ENCODE results near the gene NUP37. TPM values are rescaled to one million over a fixed set of nuclear protein-coding genes. Genes with fewer than 3 reads are reported as not detected.

The NUP37 gene
- total RNA-seq, 1 experiment from 2014 or later, result 84.3 TPM

GRCh38 chr12:102053062-102053349 is 66.9 kb downstream of the NUP37 start:
- H3K4me3 ChIP-seq (ENCODE audit: low read length), result no peak overlapping the region
- H4K20me1 ChIP-seq (ENCODE audit: low read length), result no peaks in the 10 kb centered on the region
- ChIA-PET POLR2A (ENCODE audit: unreplicated experiment) (no interaction called here), CTCF (no interaction called here)
- H3K4me1 ChIP-seq (ENCODE audit: insufficient read depth, low read length), result no peaks in the 10 kb centered on the region
- intact Hi-C loops (cut with micrococcal nuclease), result no loop called here
- H3K4me2 ChIP-seq (ENCODE audit: low read length), result no peak overlapping the region
- no peak for TF ChIP-seq EZH2 (IDR thresholded peaks at IDR 0.05; ENCODE audit: low read length, unreplicated experiment)
- TF ChIP-seq EZH2phosphoT487 (IDR thresholded peaks at IDR 0.05; ENCODE audit: borderline replicate concordance, low read length), result no peak
- TF ChIP-seq, protein P1, sequence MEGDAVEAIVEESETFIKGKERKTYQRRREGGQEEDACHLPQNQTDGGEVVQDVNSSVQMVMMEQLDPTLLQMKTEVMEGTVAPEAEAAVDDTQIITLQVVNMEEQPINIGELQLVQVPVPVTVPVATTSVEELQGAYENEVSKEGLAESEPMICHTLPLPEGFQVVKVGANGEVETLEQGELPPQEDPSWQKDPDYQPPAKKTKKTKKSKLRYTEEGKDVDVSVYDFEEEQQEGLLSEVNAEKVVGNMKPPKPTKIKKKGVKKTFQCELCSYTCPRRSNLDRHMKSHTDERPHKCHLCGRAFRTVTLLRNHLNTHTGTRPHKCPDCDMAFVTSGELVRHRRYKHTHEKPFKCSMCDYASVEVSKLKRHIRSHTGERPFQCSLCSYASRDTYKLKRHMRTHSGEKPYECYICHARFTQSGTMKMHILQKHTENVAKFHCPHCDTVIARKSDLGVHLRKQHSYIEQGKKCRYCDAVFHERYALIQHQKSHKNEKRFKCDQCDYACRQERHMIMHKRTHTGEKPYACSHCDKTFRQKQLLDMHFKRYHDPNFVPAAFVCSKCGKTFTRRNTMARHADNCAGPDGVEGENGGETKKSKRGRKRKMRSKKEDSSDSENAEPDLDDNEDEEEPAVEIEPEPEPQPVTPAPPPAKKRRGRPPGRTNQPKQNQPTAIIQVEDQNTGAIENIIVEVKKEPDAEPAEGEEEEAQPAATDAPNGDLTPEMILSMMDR (conservative IDR thresholded peaks at IDR 0.05; ENCODE audit: low read depth, low read length), result no peak
- no peaks in the 10 kb centered on the region for H3K27me3 ChIP-seq (ENCODE audit: low read length)
- no peaks in the 10 kb centered on the region for H3K9me2 ChIP-seq (replicated peaks; ENCODE audit: low read length)
- H3K9me3 ChIP-seq (ENCODE audit: low read length), result no peaks in the 10 kb centered on the region
- no peak for DNase-seq
- no peaks in the 10 kb centered on the region for H3K79me2 ChIP-seq (ENCODE audit: low read length)
- H2AFZ ChIP-seq (ENCODE audit: low read length), result no peak overlapping the region
- BruUV-seq (replicated peaks), result no TSS peak
- ATAC-seq, result no peak
- H3K9ac ChIP-seq (ENCODE audit: low read length), result no peak overlapping the region
- H3K36me3 ChIP-seq (ENCODE audit: low read depth, low read length), result no peaks in the 10 kb centered on the region
- no peak overlapping the region for H3K27ac ChIP-seq (ENCODE audit: low read length)
- no peaks in the 10 kb centered on the region for H3F3A ChIP-seq (ENCODE audit: low read length, unreplicated experiment)

- TF ChIP-seq EZH2 (IDR thresholded peaks at IDR 0.05; ENCODE audit: low read length, unreplicated experiment) (no peak), EZH2phosphoT487 (IDR thresholded peaks at IDR 0.05; ENCODE audit: borderline replicate concordance, low read length) (no peak)
- TF ChIP-seq, protein P1 (conservative IDR thresholded peaks at IDR 0.05; ENCODE audit: low read depth, low read length), result no peak
- H3F3A ChIP-seq (ENCODE audit: low read length, unreplicated experiment), result no peaks in the 10 kb centered on the region
- H2AFZ ChIP-seq (ENCODE audit: low read length), result no peak overlapping the region
- ATAC-seq (no peak), DNase-seq (no peak)
- no peaks in the 10 kb centered on the region for H4K20me1 ChIP-seq (ENCODE audit: low read length)
- intact Hi-C loops (cut with micrococcal nuclease), result no loop called here
- H3K27me3 ChIP-seq (ENCODE audit: low read length), result no peaks in the 10 kb centered on the region
- ChIA-PET POLR2A (ENCODE audit: unreplicated experiment) (no interaction called here), CTCF (no interaction called here)
- no TSS peak for BruUV-seq (replicated peaks)
- H3K9ac ChIP-seq (ENCODE audit: low read length), result no peak overlapping the region
- no peak overlapping the region for H3K4me2 ChIP-seq (ENCODE audit: low read length)
- H3K27ac ChIP-seq (ENCODE audit: low read length), result no peak overlapping the region
- H3K9me2 ChIP-seq (replicated peaks; ENCODE audit: low read length), result no peaks in the 10 kb centered on the region
- H3K9me3 ChIP-seq (ENCODE audit: low read length), result no peaks in the 10 kb centered on the region
- no peaks in the 10 kb centered on the region for H3K79me2 ChIP-seq (ENCODE audit: low read length)
- no peaks in the 10 kb centered on the region for H3K36me3 ChIP-seq (ENCODE audit: low read depth, low read length)
- no peaks in the 10 kb centered on the region for H3K4me1 ChIP-seq (ENCODE audit: insufficient read depth, low read length)
- no peak overlapping the region for H3K4me3 ChIP-seq (ENCODE audit: low read length)
Observed at GRCh38 chr12:102052192-102053061, 67.5 kb downstream of the NUP37 start.

GRCh38 chr12:102051431-102051965 is 68.4 kb downstream of the NUP37 start:
- intact Hi-C loops (cut with micrococcal nuclease), result no loop called here
- CTCF ChIA-PET, result no interaction called here
- Histone ChIP-seq H3K9ac (ENCODE audit: low read length) (no peak overlapping the region), H4K20me1 (ENCODE audit: low read length) (no peaks in the 10 kb centered on the region), H2AFZ (ENCODE audit: low read length) (no peak overlapping the region), H3K9me2 (replicated peaks; ENCODE audit: low read length) (no peaks in the 10 kb centered on the region), H3K4me2 (ENCODE audit: low read length) (no peak overlapping the region), H3K27me3 (ENCODE audit: low read length) (no peaks in the 10 kb centered on the region), H3K79me2 (ENCODE audit: low read length) (no peaks in the 10 kb centered on the region), H3K4me1 (ENCODE audit: insufficient read depth, low read length) (no peaks in the 10 kb centered on the region), H3K27ac (ENCODE audit: low read length) (no peak overlapping the region), H3K36me3 (ENCODE audit: low read depth, low read length) (no peaks in the 10 kb centered on the region), H3F3A (ENCODE audit: low read length, unreplicated experiment) (no peaks in the 10 kb centered on the region), H3K4me3 (ENCODE audit: low read length) (no peak overlapping the region), H3K9me3 (ENCODE audit: low read length) (no peaks in the 10 kb centered on the region)
- POLR2A ChIA-PET (ENCODE audit: unreplicated experiment), result no interaction called here
- no peak for DNase-seq
- TF ChIP-seq, protein P1 (conservative IDR thresholded peaks at IDR 0.05; ENCODE audit: low read depth, low read length), result no peak
- no peak for TF ChIP-seq EZH2phosphoT487 (IDR thresholded peaks at IDR 0.05; ENCODE audit: borderline replicate concordance, low read length)
- TF ChIP-seq EZH2 (IDR thresholded peaks at IDR 0.05; ENCODE audit: low read length, unreplicated experiment), result no peak
- no TSS peak for BruUV-seq (replicated peaks)
- ATAC-seq, result no peak

All from PC-3 (cell line).